H9 (cell line): ENCODE data around the gene TMCC1. TPM values are rescaled to one million over a fixed set of nuclear protein-coding genes. Genes with fewer than 3 reads are reported as not detected.

Experiments
- DNase-seq: peaks from one replicate; pipeline ENCODE4 v3.0.0-alpha.2; 2017
- H2AFZ ChIP-seq: one replicate; pipeline ENCODE4 v1.6.1; 2013; ENCODE audit warnings: mild to moderate bottlenecking, low read length, control low read depth, moderate library complexity
- H2AK5ac ChIP-seq: 2 replicates; pipeline ENCODE4 v1.6.1; 2013; ENCODE audit warnings: low read length, control low read depth, mixed read lengths; ENCODE audit not compliant: insufficient read length
- H2BK120ac ChIP-seq: one replicate; pipeline ENCODE4 v1.6.1; 2013; ENCODE audit warnings: low read depth, mild to moderate bottlenecking, low read length, control low read depth, inconsistent platforms; ENCODE audit not compliant: poor library complexity, severe bottlenecking
- H2BK12ac ChIP-seq: 2 replicates; pipeline ENCODE4 v1.6.1; 2013; ENCODE audit warnings: low read length, control low read depth, mixed read lengths, low read depth; ENCODE audit not compliant: insufficient read length
- H2BK15ac ChIP-seq: 2 replicates; pipeline ENCODE4 v1.6.1; 2013; ENCODE audit warnings: low read depth, low read length, control low read depth
- H2BK20ac ChIP-seq: one replicate; pipeline ENCODE4 v1.6.1; 2013; ENCODE audit warnings: low read depth, mild to moderate bottlenecking, low read length, control low read depth, inconsistent platforms; ENCODE audit not compliant: poor library complexity, severe bottlenecking
- H2BK5ac ChIP-seq: 2 replicates; pipeline ENCODE4 v1.6.1; 2013; ENCODE audit warnings: low read length, control low read depth, mixed read lengths; ENCODE audit not compliant: insufficient read length
- H3K14ac ChIP-seq: 2 replicates; pipeline ENCODE4 v1.6.1; 2013; ENCODE audit warnings: low read length, control low read depth; ENCODE audit not compliant: insufficient read depth
- H3K18ac ChIP-seq: 2 replicates; pipeline ENCODE4 v1.6.1; 2013; ENCODE audit warnings: low read depth, mild to moderate bottlenecking, mixed read lengths, low read length, control low read depth; ENCODE audit not compliant: insufficient read length
- H3K23ac ChIP-seq: 2 replicates; pipeline ENCODE4 v1.6.1; 2013; ENCODE audit warnings: low read length, control low read depth, mixed read lengths, low read depth; ENCODE audit not compliant: insufficient read length
- H3K23me2 ChIP-seq: 2 replicates; pipeline ENCODE4 v1.6.1; 2013; ENCODE audit warnings: low read depth, mild to moderate bottlenecking, mixed read lengths, low read length, control low read depth; ENCODE audit not compliant: insufficient read length, poor library complexity, severe bottlenecking
- H3K27ac ChIP-seq: 2 replicates; pipeline ENCODE4 v1.5.1; 2013; ENCODE audit warnings: low read length, control low read depth, mixed read lengths, low read depth; ENCODE audit not compliant: insufficient read length
- H3K27me3 ChIP-seq: 2 replicates; pipeline ENCODE4 v1.6.1; 2013; ENCODE audit warnings: low read length, control low read depth, inconsistent platforms; ENCODE audit not compliant: insufficient read depth
- H3K4ac ChIP-seq: 2 replicates; pipeline ENCODE4 v1.6.1; 2013; ENCODE audit warnings: low read depth, mild to moderate bottlenecking, control low read depth, inconsistent platforms, low read length, moderate library complexity
- H3K4me1 ChIP-seq: 2 replicates; pipeline ENCODE4 v1.6.1; 2013; ENCODE audit warnings: low read length, control low read depth, inconsistent platforms; ENCODE audit not compliant: insufficient read depth
- H3K4me2 ChIP-seq: 2 replicates; pipeline ENCODE4 v1.6.1; 2013; ENCODE audit warnings: low read length, control low read depth, mixed read lengths; ENCODE audit not compliant: insufficient read length, insufficient read depth
- H3K56ac ChIP-seq: 2 replicates; pipeline ENCODE4 v1.6.1; 2013; ENCODE audit warnings: low read depth, mild to moderate bottlenecking, mixed read lengths, low read length, control low read depth; ENCODE audit not compliant: insufficient read length
- H3K79me1 ChIP-seq: 2 replicates; pipeline ENCODE4 v1.6.1; 2013; ENCODE audit warnings: low read depth, mild to moderate bottlenecking, moderate library complexity, low read length, control low read depth, inconsistent platforms; ENCODE audit not compliant: insufficient read depth, poor library complexity, severe bottlenecking
- H3K79me2 ChIP-seq: 2 replicates; pipeline ENCODE4 v1.6.1; 2013; ENCODE audit warnings: low read length, control low read depth, inconsistent platforms; ENCODE audit not compliant: insufficient read depth
- H3K9ac ChIP-seq: 2 replicates; pipeline ENCODE4 v1.6.1; 2013; ENCODE audit warnings: low read length, control low read depth, mixed read lengths; ENCODE audit not compliant: insufficient read length; ENCODE audit errors: extremely low read depth
- H3K9me3 ChIP-seq: one replicate; pipeline ENCODE4 v1.6.1; 2013; ENCODE audit warnings: low read depth, low read length, inconsistent platforms; ENCODE audit not compliant: control insufficient read depth
- H3T11ph ChIP-seq: one replicate; pipeline ENCODE4 v1.6.1; 2013; ENCODE audit warnings: mild to moderate bottlenecking, low read length, control low read depth, inconsistent platforms
- H4K20me1 ChIP-seq: one replicate; pipeline ENCODE4 v1.6.1; 2013; ENCODE audit not compliant: control insufficient read depth, insufficient read length, insufficient read depth
- H4K5ac ChIP-seq: 2 replicates; pipeline ENCODE4 v1.6.1; 2013; ENCODE audit warnings: low read depth, mild to moderate bottlenecking, mixed read lengths, low read length, control low read depth; ENCODE audit not compliant: insufficient read length
- H4K8ac ChIP-seq: replicated peaks from 2 replicates; pipeline ENCODE4 v1.6.1; 2013; ENCODE audit warnings: low read length, control low read depth, mixed read lengths, low read depth; ENCODE audit not compliant: insufficient read length
- H4K91ac ChIP-seq: 2 replicates; pipeline ENCODE4 v1.6.1; 2013; ENCODE audit warnings: low read depth, mild to moderate bottlenecking, moderate library complexity, mixed read lengths, low read length, control low read depth; ENCODE audit not compliant: insufficient read length
- H3K27ac Mint-ChIP-seq, 3 experiments: 2 replicates in 2 of 3; 3 replicates in 1 of 3; pipeline ENCODE4 v1.8.0; 2020 to 2021; ENCODE audit warnings: mixed read lengths in 3 of 3, mild to moderate bottlenecking in 1 of 3, moderate library complexity in 1 of 3
- H3K27me3 Mint-ChIP-seq: 2 replicates; pipeline ENCODE4 v1.8.0; 2021; ENCODE audit warnings: low read depth, mild to moderate bottlenecking, moderate library complexity, mixed read lengths
- H3K36me3 Mint-ChIP-seq, 3 experiments: 2 replicates in 2 of 3; 3 replicates in 1 of 3; pipeline ENCODE4 v1.8.0; 2020 to 2021; ENCODE audit warnings: low read depth in 3 of 3, mixed read lengths in 3 of 3; ENCODE audit not compliant: insufficient read depth in 1 of 3
- H3K4me1 Mint-ChIP-seq, 2 experiments: 2 replicates each; pipeline ENCODE4 v1.8.0; 2020; ENCODE audit warnings: mixed read lengths in 2 of 2
- H3K4me3 Mint-ChIP-seq, 2 experiments: 2 replicates in 1 of 2; 3 replicates in 1 of 2; pipeline ENCODE4 v1.8.0; 2020 to 2021; ENCODE audit warnings: mild to moderate bottlenecking in 2 of 2, mixed read lengths in 2 of 2, moderate library complexity in 1 of 2
- H3K9me3 Mint-ChIP-seq, 2 experiments: 2 replicates in 1 of 2; 3 replicates in 1 of 2; pipeline ENCODE4 v1.8.0; 2020; ENCODE audit warnings: mild to moderate bottlenecking in 2 of 2, mixed read lengths in 2 of 2, moderate library complexity in 1 of 2
- WGBS: extraction: QIAGEN DNeasy Blood & Tissue Kit; methylation state at CpG from one replicate; pipeline ENCODE4 v1.1.7; 2013; ENCODE audit warnings: missing lambda C conversion rate, low lambda C conversion rate, mixed read lengths; ENCODE audit not compliant: insufficient read length; ENCODE audit errors: extremely low coverage; 5-methylcytosine and 5-hydroxymethylcytosine counted together
- total RNA-seq: library from RNA; stranded (reverse); gene quantifications from 2 replicates; pipeline ENCODE4 v1.2.1, GENCODE V29; 2021
- TF ChIP-seq, protein P1 (sequence below): fragments of 200-600 bp; sonication (generic); conservative IDR thresholded peaks from 3 replicates; pipeline ENCODE4 v1.8.0; 2021; ENCODE audit warnings: antibody characterized with exemption, mild to moderate bottlenecking

The TMCC1 gene
- total RNA-seq, 1 experiment from 2014 or later: 24.4 TPM

GRCh38 chr3:129836381-129837064 is 57.0 kb downstream of the TMCC1 start:
- DNase-seq: no peak
- Histone ChIP-seq H3K4me2 (no peak overlapping the region), H4K91ac (no peak overlapping the region), H3K18ac (no peak overlapping the region), H3K27ac (no peak overlapping the region), H3K4ac (no peak overlapping the region), H3K4me1 (peaks cover 4% of the 10 kb centered on the region; the same call in 1 of the 2 replicates), H4K5ac (no peak overlapping the region), H2BK120ac (no peak overlapping the region), H3T11ph (no peak overlapping the region), H4K8ac (no peak overlapping the region), H3K56ac (no peak overlapping the region), H3K23ac (no peak overlapping the region), H2BK5ac (no peak overlapping the region), H3K14ac (no peak overlapping the region), H2AFZ (no peak overlapping the region), H3K79me1 (peaks cover 3% of the 10 kb centered on the region), H3K27me3 (no peaks in the 10 kb centered on the region), H3K23me2 (no peaks in the 10 kb centered on the region), H3K9ac (no peak overlapping the region), H2AK5ac (no peak overlapping the region), H3K79me2 (no peaks in the 10 kb centered on the region), H2BK20ac (no peak overlapping the region), H4K20me1 (no peaks in the 10 kb centered on the region), H3K9me3 (no peaks in the 10 kb centered on the region), H2BK12ac (no peak overlapping the region), H2BK15ac (no peak overlapping the region)
- no CpG with 5 or more reads among the region's 2 CpGs for WGBS
- H3K27ac Mint-ChIP-seq: peak overlapping the region; percentile 32 to 59 (median 33); a peak in 5 of 7 replicates
- no peaks in the 10 kb centered on the region; a peak in 1 of 5 replicates for H3K9me3 Mint-ChIP-seq
- H3K27me3 Mint-ChIP-seq: no peaks in the 10 kb centered on the region
- peaks cover 5 to 6% (median 5%) of the 10 kb centered on the region in 3 experiments; a peak in 5 of 7 replicates for H3K36me3 Mint-ChIP-seq
- TF ChIP-seq, protein P1, sequence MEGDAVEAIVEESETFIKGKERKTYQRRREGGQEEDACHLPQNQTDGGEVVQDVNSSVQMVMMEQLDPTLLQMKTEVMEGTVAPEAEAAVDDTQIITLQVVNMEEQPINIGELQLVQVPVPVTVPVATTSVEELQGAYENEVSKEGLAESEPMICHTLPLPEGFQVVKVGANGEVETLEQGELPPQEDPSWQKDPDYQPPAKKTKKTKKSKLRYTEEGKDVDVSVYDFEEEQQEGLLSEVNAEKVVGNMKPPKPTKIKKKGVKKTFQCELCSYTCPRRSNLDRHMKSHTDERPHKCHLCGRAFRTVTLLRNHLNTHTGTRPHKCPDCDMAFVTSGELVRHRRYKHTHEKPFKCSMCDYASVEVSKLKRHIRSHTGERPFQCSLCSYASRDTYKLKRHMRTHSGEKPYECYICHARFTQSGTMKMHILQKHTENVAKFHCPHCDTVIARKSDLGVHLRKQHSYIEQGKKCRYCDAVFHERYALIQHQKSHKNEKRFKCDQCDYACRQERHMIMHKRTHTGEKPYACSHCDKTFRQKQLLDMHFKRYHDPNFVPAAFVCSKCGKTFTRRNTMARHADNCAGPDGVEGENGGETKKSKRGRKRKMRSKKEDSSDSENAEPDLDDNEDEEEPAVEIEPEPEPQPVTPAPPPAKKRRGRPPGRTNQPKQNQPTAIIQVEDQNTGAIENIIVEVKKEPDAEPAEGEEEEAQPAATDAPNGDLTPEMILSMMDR: no peak
- peaks cover 25 to 35% of the 10 kb centered on the region in 2 experiments for H3K4me1 Mint-ChIP-seq
- H3K4me3 Mint-ChIP-seq: no peak overlapping the region
